Gastrocnemius medialis (tissue), 4 donors: ENCODE data around the gene NES. TPM values are rescaled to one million over a fixed set of nuclear protein-coding genes. Genes with fewer than 3 reads are reported as not detected.

ENCODE experiments used
- ATAC-seq, 2 donors: fragments of 150-250 bp; one replicate each; pipeline ENCODE4 v1.9.1; 2016
- DNase-seq, 2 donors: peaks; one replicate each; pipeline ENCODE4 v3.0.0-alpha.2; 2019
- H3K27ac ChIP-seq, 4 donors: fragments of 200-600 bp; sonication (generic); 1 replicate in 1 of 4; 2 replicates in 3 of 4; pipeline ENCODE4 v1.5.1; 2016 to 2018; ENCODE audit warnings: mild to moderate bottlenecking in 2 of 4, moderate library complexity in 1 of 4
- H3K27me3 ChIP-seq, 3 donors: fragments of 200-600 bp; sonication (generic) in 2 of 3; 1 replicate in 1 of 3; 2 replicates in 2 of 3; pipeline versions ENCODE4 v1.5.1 to v1.6.0; 2016 to 2019; ENCODE audit warnings: mild to moderate bottlenecking in 1 of 3, moderate library complexity in 1 of 3
- H3K36me3 ChIP-seq, 2 donors: fragments of 200-600 bp; sonication (generic) in 1 of 2; one replicate each; pipeline ENCODE4 v1.5.1; 2017 to 2018
- H3K4me1 ChIP-seq, 2 donors: fragments of 200-600 bp; sonication (generic) in 1 of 2; one replicate each; pipeline ENCODE4 v1.5.1; 2016 to 2017; ENCODE audit warnings: mild to moderate bottlenecking in 2 of 2
- H3K4me3 ChIP-seq, 4 donors: fragments of 200-600 bp; sonication (generic) in 3 of 4; 1 replicate in 1 of 4; 2 replicates in 3 of 4; pipeline ENCODE4 v1.5.1; 2016 to 2019; ENCODE audit warnings: mild to moderate bottlenecking in 2 of 4
- H3K9me3 ChIP-seq, 3 donors: fragments of 200-600 bp; sonication (generic) in 2 of 3; 1 replicate in 1 of 3; 2 replicates in 2 of 3; pipeline ENCODE4 v1.5.1; 2016 to 2019
- CTCF ChIP-seq, 5 experiments: fragments of 450-650 bp in 3 of 5; fragments of 200-600 bp in 2 of 5; sonication (generic) in 2 of 5; IDR thresholded peaks in 4 of 5; conservative IDR thresholded peaks in 1 of 5; 1 replicate in 4 of 5; 2 replicates in 1 of 5; pipeline ENCODE4 v1.5.1; 2016 to 2019; ENCODE audit warnings: antibody characterized with exemption in 5 of 5, mild to moderate bottlenecking in 3 of 5, moderate library complexity in 3 of 5
- POLR2A ChIP-seq, 2 donors: fragments of 450-650 bp; IDR thresholded peaks; one replicate each; pipeline ENCODE4 v1.6.1; 2017; ENCODE audit warnings: antibody characterized with exemption in 2 of 2, mild to moderate bottlenecking in 2 of 2, moderate library complexity in 2 of 2
- in situ Hi-C, 4 donors: fragments of 200-750 bp; cut with MboI; loops; one replicate each; pipeline versions ENCODE4 v1.15.0 to v1.8.0; 2017; ENCODE audit warnings: low sequenced_read_pairs in 4 of 4
- intact Hi-C: fragments of 100-400 bp; cut with DNase I; formaldehyde crosslinking; loops from one replicate; pipeline ENCODE4 v1.15.1; 2023; ENCODE audit warnings: low total_unique reads
- total RNA-seq, 4 donors: library from RNA; depleted of rRNA; stranded (reverse); fragments of >200 nt; gene quantifications; one replicate each; pipeline versions ENCODE4 v1.1.0 to v1.2.3, GENCODE V29; 2016

NES gene
- total RNA-seq, 4 donors from 2014 or later = 13.7 to 60.9 (median 26.4) TPM

- intact Hi-C loops = loop anchor here (5.0 to 10.0 kb wide), 5 partner anchors 78 to 539 kb away; partner anchors contain the start of genes MEF2D, MRPL24 and PEAR1
- no peak for ATAC-seq
Observed at GRCh38 chr1:156664046-156664766, 13.0 kb downstream of the NES start.

GRCh38 chr1:156663178-156663577, 14.0 kb downstream of the NES start:
- in situ Hi-C loops (no loop called here), intact Hi-C loops (loop anchor here (5.0 to 10.0 kb wide), 5 partner anchors 79 to 538 kb away; partner anchors contain the start of genes MEF2D, MRPL24 and PEAR1)
- peak; percentile 33 to 70 for TF ChIP-seq POLR2A (IDR thresholded peaks at IDR 0.05)
- TF ChIP-seq CTCF (IDR thresholded peaks at IDR 0.05 in 4 of 5, conservative IDR thresholded peaks at IDR 0.05 in 1 of 5) = no peak
- ATAC-seq (peak; percentile 67 to 73), DNase-seq (peak; percentile 92 to 97)
- peak overlapping the region; percentile 91 to 97 (median 94) for H3K27ac ChIP-seq
- no peak overlapping the region for H3K4me3 ChIP-seq
- no peaks in the 10 kb centered on the region for H3K36me3 ChIP-seq
- no peaks in the 10 kb centered on the region for H3K27me3 ChIP-seq
- H3K4me1 ChIP-seq = peaks cover 88% of the 10 kb centered on the region in 2 donors
- H3K9me3 ChIP-seq = no peaks in the 10 kb centered on the region

More at GRCh38 chr1:156664046-156664766, 13.0 kb downstream of the NES start:
- Histone ChIP-seq H3K27me3 (no peaks in the 10 kb centered on the region), H3K4me3 (peak overlapping the region in 2 of 4 donors; percentile 0 to 5), H3K27ac (peak overlapping the region; percentile 91 to 97 (median 94)), H3K36me3 (no peaks in the 10 kb centered on the region), H3K4me1 (peaks cover 96 to 97% of the 10 kb centered on the region in 2 donors), H3K9me3 (no peaks in the 10 kb centered on the region)
- in situ Hi-C loops = no loop called here
- TF ChIP-seq POLR2A (IDR thresholded peaks at IDR 0.05) (no peak), CTCF (IDR thresholded peaks at IDR 0.05 in 4 of 5, conservative IDR thresholded peaks at IDR 0.05 in 1 of 5) (no peak)
- peak in 1 of 2 donors; percentile 53 for DNase-seq

GRCh38 chr1:156662800-156663055, 14.5 kb downstream of the NES start:
- Histone ChIP-seq H3K36me3 (no peaks in the 10 kb centered on the region), H3K4me3 (no peak overlapping the region), H3K9me3 (no peaks in the 10 kb centered on the region), H3K27me3 (no peaks in the 10 kb centered on the region), H3K4me1 (peaks cover 86 to 87% of the 10 kb centered on the region in 2 donors), H3K27ac (peak overlapping the region; percentile 91 to 97 (median 94))
- TF ChIP-seq POLR2A (IDR thresholded peaks at IDR 0.05) = no peak
- no peak for TF ChIP-seq CTCF (IDR thresholded peaks at IDR 0.05 in 4 of 5, conservative IDR thresholded peaks at IDR 0.05 in 1 of 5)
- intact Hi-C loops = loop anchor here (5.0 to 10.0 kb wide), 5 partner anchors 80 to 538 kb away; partner anchors contain the start of genes MEF2D, MRPL24 and PEAR1
- no peak for ATAC-seq
- no peak for DNase-seq
- in situ Hi-C loops = no loop called here

- ATAC-seq = no peak
- Histone ChIP-seq H3K27me3 (peaks cover under 1 to 2% (median 1%) of the 10 kb centered on the region in 3 donors), H3K4me3 (no peak overlapping the region), H3K9me3 (no peaks in the 10 kb centered on the region), H3K27ac (peak overlapping the region; percentile 91 to 97 (median 94)), H3K36me3 (no peaks in the 10 kb centered on the region), H3K4me1 (peaks cover 86% of the 10 kb centered on the region in 2 donors)
- intact Hi-C loops = loop anchor here (5.0 to 10.0 kb wide), 5 partner anchors 80 to 537 kb away; partner anchors contain the start of genes MEF2D, MRPL24 and PEAR1
- in situ Hi-C loops = no loop called here
- no peak for TF ChIP-seq CTCF (IDR thresholded peaks at IDR 0.05 in 4 of 5, conservative IDR thresholded peaks at IDR 0.05 in 1 of 5)
- no peak for TF ChIP-seq POLR2A (IDR thresholded peaks at IDR 0.05)
- no peak for DNase-seq
Observed at GRCh38 chr1:156662005-156662799, 15.0 kb downstream of the NES start.
